Stimulated activated CD4-positive, alpha-beta T cell treated with anti-CD3 and anti-CD28 coated beads, Interleukin-12 subunit alpha, Interleukin-12 subunit beta, amount 100 ng/mL, for 24 hours (primary cell): ENCODE results near the gene SRGAP3.

Experiments
- DNase-seq, 2 experiments: peaks; one replicate each; pipeline ENCODE4 v3.0.0-alpha.2; 2020; ENCODE audit warnings: low read depth in 2 of 2

The SRGAP3 gene

DNA sequence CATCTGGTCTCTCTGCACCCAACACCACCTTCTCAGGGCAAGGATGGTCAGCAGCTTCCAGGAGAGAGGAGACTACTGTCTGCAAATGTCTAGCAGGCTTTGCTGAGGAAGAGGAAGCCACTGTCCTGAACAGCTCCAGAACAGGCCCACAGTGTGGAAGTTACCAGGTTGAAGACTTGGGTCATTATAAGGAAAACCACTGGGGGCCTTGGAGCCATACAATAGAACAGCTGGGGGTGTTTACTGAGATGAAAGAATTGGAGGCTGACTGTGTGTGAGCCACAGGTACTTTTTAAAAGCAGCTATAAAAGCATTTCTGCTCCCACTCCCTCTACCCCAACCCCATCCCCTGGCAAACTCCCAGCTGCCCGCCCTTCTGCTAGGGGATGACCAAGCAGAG is 24.2 kb downstream of the SRGAP3 start:
- DNase-seq = no peak

DNA sequence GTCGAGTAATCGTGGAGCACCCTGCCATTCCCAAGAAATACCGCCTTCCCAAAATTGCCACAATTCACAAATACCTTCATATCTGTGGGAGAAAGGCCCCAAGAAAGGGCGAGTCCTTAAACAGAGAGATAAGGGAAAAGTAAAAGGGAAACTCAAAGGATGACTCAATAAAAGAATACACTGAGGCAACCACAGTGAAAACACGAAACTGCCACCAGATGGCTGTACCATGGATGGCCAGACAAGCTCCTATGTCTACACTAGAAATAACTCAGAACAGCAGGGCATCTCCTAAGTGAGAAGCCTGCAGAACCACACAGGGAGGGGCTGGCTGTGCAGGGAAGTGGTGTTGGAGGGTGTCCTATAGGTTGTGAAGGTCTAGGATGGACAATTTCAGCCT is 25.0 kb downstream of the SRGAP3 start:
- no peak for DNase-seq

DNA sequence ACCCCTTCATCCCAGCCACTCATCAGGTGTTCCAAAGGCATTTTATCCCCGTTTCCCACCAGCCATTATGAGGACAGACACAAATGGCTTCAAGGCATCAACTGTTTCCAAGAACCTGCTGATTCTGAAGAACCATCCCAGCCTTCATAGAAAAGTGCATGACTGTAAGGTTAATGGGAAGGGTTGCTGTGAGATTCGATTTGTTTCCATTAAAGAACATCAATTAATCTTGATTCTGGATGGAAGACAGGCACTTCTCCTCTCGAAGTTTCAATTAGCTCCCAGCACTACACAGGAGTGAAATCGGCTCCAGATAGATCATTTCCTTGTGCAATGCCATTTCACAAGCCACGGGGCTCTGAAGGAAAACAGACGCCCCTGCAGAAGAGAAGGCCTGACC is 25.8 kb downstream of the SRGAP3 start:
- no peak for DNase-seq

DNA sequence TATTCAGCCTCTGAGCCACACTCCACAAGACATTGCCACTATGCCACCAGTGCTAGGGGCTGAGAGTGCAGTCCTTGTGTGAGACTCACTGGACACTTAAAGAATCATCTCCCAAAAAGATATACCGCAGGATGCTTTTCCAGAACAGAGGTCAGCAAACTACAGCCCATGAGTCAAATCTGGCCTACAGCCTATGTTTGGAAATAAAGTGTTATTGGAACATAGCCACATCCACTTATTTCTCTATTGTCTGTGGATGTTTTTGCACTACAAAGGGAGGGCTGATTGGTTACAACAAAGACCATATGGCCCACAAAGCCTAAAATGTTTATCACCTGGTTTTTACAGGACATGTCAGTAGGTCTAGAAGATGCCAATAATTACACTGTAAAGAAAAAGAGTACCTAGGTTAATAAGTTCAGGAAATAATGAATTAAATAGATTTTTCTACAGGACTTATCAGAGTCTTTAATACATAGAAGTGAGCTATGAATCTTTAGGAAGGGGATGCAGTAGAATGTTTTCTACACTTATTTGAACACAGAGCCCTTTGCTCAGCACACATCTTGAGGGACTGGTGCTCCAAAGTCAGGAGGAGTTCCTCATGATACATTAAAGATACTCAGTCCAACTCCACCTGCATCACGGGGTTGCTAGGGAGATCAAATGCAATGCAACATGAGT is 26.3 kb downstream of the SRGAP3 start:
- DNase-seq = no peak

DNA sequence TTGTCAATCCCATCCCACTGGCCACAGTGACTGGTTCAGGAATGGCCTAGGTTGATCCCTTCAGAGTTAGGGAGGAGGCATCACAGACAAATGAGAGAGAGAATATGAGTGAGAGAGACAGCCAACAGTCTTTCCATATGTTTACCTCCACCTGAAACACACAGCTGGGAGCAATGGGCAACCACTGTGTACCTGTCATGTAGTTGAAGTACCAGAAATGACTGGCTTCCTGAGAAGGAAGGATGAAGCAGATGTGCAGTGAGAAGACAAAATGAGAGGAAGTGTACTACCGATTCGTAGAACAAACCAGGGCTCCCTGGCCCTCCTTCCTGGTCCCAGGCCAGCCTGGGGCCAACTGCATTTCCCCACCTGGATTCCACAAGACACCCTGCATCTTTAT is 27.4 kb downstream of the SRGAP3 start:
- no peak for DNase-seq

DNA sequence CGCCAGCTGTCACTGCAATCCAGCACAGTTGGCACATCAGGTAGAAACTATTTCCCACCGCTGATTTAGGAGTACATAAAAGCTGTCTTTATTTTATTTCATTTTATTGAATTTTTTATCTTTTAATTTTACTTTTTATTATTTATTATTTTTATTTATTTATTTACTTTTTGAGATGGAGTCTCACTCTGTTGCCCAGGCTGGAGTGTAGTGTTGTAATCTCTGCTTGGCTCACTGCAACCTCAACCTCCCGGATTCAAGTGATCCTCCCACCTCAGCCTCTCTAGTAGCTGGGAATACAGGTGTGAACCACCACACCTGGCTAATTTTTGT is 31.0 kb downstream of the SRGAP3 start:
- no peak for DNase-seq

DNA sequence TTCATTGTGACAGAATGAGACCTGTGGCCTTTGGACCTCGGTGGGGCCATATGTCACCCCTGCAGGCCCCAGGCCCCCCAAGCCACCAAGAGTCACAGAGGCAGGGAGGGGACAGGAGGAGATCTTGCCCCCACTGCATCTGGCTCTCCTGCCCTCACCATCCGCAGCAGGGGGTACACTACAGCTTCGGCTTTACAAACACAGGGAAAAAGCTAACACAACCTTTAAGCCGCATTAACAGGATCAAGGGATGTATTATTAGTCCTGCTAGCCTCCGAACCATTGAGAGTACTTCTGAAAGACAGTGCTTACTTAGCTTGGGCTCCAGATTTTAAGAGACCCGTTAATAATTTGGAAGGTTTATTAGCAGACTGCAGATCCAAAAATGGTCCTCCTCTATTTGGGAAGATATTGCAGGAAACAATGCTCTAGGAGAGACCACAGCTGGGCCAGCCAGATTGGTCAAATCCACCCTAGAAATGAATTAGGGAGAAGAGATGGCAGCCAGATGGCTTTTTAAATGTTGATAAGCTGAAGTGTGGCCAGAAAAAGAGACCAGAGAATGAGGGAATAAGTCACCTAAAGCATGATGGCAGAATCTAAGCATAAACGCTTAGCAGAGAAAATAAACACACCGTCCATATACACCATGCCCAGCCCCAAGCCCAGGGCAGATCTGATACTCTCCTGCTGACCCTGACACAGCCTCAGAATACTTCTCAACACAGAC is 31.5 kb downstream of the SRGAP3 start:
- no peak for DNase-seq

DNA sequence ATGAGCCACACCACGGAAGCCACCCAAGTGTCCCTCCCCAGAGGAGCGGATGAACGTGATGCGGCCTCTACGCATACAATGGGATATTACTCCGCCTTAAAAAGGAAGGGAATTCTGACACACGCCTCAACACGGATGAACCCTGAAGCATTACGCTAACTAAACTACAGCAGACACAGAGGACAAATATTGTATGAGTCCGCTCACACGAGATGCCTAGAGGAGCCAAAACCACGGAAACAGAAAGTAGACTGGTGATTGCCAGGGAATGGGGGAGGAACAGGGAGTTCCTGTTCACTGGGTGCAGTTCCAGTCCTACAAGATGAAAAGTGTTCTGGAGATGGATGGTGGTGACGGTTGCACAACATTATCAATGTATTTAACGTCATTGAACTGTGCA is 32.7 kb downstream of the SRGAP3 start:
- DNase-seq = no peak

DNA sequence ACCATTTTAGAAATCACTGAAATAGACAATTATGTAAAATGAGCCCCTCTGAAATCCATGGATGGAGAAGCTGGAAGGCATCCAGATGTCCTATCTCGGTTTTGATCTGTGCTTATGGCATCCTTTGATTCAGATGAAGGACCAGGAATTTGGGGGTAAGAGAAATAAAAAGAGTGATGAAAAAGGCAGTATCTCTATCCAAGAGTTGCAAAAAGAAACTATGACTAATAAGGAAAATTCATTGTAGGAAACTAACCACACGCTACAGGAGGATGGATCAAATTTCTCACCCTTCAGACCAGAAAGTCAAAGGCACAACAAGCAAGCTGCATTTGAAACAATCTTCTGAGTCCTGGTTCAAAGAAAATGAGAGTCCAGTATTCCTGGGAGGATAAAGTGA is 34.8 kb downstream of the SRGAP3 start:
- DNase-seq = no peak

DNA sequence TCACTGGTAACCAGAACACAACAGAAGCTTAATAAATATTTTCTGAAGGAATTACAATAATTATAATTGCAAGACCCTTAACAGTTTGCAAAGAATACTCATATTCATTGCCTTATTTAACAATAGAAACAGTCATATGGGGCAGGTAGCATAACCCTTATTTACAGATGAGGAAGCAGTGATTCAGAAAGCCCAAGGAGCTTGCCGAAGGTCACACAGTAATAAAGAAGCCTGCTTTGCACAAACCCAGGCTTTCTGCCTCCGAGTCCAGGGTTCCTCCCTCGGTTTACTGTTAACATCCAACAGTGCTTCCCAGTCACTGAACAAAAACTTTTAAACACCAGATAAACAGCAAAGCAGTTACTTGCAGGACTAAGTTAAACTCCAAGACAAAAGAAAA is 35.3 kb downstream of the SRGAP3 start:
- DNase-seq = no peak

DNA sequence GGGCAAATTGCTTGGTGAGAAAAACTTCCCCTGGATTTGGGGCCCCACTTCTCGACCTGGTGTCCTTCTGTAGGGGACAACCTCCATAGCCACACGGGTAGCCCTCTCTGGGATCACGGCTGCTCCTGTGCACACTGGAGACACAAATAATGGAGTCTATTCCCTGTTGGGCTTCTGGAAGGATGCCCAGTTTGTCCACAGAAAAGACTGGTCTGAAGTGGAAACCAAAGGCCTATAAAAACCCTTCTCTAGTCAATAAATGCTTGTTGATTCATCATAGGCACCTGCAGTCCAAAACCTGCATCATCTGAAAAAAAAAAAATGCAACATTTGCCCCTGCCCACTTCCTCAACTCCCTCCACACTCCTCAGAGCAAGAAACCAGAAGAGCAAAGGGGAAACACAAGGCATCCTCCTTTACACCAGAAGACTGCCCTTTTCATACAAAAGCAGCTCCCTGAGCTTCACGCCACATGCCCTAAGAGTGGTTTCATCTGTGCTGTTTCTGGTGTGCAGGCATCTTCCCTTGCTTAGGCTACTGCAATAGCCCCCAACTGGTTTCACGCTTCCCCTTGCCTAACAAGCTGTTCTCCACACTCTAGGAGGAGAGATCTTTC is 36.3 kb downstream of the SRGAP3 start:
- DNase-seq = no peak

DNA sequence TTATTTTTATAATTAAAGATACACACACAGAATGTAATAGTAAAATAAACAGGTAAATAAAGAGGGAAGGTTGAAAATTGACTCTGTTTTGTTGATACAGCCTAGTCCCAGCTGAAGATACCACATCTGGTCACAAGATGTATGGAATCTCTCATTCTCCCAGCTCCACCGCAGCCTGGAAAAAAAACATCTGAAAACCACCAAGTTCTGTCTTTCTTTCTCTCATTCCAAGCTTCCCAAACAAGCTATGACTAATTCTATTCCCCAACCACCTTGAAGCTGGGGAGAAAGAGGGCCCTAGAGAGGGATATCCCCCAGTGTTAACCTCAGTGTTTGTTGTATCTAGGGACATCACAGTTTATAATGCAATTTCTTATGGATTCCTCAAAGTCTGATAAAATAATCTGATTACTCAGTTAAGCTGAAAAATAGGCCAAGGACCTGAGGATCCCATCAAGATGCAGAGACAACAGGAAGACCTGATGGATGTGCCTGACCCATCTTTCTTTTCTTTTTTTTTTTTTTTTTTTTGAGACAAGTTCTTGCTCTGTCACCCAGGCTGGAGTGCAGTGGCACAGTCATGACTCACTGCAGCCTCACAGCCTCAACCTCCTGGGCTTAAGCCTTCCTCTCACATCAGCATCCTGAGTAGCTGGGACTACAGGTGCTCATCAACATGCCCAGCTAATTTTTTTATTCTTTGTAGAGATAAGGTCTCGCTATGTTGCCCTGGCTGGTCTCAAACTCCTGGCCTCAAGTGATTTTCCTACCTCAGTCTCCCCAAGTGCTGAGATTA is 38.1 kb downstream of the SRGAP3 start:
- DNase-seq = no peak

DNA sequence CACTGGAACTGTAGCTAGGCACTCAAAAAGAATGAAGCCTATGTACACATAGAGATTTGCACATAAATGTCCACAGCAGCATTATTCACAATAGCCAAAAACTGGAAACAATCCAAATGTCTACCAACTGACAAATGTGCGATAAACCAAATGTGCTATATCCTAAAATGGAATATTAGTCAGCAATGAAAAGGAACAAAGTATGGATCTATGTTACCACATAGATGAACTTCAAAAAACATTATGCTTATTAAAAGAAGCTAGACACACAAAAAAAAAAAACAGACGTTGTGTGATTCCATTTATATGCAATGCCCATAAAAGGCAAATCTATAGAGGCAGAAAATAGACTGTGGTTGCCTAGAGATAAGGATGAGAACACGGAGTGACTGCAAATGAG is 39.7 kb downstream of the SRGAP3 start:
- no peak for DNase-seq

DNA sequence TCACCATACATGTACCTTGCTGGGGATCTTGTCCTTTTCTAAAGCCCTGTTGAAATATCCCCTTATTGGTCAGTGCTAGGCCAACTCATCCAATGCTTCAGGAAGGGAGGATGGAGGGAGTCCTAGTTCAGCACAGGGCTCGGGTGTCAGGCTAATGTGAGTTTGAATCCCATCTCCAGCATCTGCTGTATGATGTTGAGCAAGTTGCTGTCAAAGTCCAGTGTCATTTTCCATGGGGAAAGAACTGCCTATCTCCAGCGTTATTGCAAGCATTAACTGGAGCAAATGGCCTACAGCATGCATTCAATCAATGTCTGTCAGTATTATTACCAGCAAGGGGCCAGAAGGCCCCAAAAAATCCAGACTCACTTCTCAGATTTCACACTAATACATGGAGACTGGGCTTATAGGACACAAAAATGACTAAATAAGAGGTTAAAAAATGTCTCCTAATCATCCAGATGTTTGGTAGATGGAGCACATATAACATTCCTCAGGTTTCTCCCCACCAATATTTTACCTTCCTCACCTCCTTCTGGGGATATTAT is 40.8 kb downstream of the SRGAP3 start:
- no peak for DNase-seq

DNA sequence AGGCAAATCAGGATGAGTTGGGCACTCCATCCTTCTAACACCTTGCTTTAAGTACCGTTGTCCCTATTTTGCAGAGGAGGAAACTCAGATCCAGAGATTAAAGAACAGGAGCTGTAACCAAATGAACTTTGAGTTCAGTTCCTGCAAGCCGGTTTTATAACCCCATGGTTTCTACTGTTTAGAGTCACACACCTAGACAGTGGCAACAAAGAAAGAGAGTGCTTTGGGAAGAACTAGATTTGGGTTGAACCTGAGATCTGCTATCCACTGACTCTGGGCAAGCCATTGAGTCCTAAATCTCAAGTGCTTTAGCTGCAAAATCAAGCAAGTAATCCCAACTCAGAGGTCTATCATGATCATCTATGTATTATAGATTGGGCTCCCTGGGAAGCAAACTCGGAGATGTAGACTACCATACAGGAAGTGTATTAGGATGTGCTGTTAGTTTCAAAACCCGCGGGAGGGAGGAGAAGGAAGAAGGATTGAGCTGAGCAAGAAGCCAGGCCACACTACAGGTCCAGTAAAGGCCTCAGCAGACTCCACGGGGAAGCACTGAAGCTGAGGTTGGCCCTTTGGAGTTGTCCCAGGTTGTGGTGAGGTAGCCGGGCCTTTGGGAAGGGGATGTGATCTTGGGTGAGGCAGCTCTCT is 42.2 kb downstream of the SRGAP3 start:
- DNase-seq = no peak

DNA sequence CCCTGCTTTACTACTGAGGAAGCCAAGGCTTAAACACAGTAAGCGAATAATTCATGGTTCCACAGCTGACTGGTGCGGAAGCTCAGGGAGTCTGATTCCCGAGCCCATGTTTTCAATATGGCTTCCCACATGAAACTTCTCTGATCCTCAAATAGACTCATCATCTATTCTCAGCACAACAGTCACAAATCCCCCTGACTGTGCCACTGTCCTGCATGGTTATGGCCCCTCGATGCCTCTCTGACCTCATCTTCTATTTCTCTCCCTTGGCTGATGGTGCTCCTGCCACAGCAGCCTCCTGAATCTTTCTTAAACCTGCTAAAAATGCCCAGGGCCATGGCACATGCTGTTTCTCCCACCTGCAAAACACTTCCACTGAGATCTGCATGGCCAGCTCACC is 43.2 kb downstream of the SRGAP3 start:
- no peak for DNase-seq

DNA sequence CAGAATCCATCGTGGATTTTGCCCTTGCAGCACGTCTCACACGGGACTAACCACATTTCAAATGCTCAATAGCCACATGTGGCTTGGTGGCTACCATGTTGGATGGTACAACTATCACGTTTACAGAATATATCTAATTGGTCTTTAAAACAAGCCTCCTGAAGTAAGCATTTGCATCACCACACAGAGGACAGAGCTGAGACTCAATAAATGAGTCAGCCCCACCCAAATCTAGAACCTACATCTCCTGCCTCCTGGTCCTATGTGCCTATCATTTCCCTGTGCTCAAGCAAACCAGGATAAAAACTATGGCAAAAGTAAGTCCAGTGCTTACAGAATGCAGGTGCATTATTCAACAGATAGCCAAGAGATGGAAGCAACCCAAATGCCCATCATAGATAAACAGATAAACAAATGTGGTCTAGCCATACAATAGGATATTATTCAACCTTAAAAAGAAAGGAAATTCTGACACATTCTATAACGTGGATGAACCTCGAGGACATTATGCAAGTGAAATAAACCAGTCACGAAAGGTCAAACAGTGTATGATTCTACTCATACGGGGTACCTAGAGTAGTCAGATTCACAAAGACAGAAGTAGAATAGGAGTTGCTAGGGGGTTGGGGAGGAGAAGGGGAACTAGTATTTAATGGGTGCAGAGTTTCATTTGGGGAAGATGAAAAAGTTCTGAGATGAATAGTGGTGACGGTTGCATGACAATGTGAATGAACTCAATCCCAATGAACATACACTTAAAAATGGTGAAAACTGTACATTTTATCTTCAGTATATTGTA is 43.9 kb downstream of the SRGAP3 start:
- DNase-seq = no peak

DNA sequence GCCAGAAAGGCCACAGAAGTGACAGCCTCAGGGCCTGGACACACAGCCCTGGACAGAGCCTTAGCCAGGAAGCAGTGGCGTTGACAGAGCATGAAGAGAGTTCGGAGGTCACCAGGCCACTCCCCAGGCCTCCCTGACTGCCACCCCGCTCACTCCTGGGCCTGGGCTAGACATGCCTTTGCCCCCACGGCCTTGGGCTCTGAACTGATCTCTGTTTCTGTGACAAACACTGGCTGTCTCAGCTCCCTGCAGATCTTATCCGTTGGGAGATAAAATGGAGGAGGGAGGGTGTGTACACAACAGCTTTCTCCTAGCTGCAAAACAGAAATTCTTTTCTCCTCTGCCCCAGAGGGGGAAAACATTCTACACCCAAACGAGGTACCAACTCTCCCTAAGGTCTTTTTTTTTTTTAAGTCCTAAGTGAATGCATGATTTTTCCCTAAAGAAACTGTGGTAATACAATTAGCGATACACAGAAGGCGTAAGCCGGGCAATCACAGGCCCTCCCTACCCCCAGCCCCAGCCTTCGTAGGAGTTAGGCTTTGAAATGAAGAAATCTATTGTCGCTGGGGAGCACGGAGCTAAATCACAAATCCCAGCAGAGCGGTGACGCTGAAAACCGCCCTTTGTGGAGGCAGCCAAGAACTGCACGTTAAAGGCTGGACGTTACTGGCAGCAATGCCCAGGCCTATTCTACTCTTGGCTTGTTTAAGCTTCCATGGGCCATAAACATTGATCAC is 45.0 kb downstream of the SRGAP3 start:
- no peak for DNase-seq

DNA sequence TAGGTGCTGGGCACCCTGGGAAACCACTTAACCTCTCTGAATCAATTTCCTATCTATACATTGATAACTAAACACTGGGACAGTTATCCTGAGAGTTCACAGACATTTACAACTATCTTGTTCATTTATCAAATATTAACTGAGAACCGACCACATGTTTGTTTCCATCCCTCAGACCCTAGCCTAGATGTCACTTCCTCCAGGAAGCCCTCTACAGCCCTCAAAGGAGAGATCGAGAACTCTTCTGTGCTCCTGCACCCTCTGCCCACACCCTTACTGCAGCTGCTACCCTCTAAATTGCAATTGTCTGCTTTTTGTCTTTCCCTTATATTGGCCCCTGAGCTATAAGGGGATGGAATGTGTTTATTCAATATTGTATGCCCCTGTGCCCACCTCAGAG is 46.1 kb downstream of the SRGAP3 start:
- DNase-seq = no peak

DNA sequence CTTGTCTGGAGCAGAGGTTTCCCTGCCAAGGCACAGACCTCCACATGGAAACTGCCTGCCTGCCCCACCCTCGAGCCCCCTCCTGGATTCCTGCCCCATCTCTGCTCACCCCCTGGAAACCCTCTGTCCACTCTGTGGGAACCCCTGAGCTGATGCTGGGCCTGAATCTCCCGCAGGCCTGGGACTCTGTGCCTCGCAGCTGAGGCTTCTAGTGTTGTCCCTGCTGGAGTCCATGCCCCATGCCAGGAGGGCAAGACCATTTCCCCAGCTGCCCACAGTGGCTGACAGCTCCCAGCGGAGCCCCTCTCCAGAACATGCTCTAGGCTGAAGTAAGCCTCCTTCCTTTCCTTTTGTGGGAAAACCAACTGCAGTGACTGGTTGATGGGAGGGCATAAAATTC is 46.9 kb downstream of the SRGAP3 start:
- DNase-seq = no peak
